GM21786 (cell line): ENCODE measurements around the gene PTRH2.

Source experiments
- ATAC-seq: cut with Tn5 transposase; IDR thresholded peaks from one replicate; pipeline ENCODE4 v1.9.1; 2021; ENCODE audit not compliant: unreplicated experiment

Gene PTRH2

DNA sequence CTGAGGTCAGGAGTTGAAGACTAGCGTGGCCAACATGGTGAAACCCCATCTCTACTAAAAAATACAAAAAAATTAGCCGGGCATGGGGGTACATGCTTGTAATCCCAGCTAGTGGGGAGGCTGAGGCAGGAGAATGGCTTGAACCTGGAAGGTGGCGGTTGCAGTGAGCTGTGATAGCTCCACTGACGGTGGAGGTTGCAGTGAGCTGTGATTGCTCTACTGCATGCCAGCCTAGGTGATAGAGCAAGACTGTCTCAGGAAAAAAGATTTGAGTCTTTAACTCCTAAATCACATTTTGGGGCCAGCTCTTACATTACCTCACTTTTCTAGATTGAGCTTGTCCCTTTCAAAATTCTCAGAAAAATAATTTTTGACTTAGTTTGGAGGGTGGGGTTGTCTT is 15.4 kb upstream of the PTRH2 start:
- no peak for ATAC-seq

DNA sequence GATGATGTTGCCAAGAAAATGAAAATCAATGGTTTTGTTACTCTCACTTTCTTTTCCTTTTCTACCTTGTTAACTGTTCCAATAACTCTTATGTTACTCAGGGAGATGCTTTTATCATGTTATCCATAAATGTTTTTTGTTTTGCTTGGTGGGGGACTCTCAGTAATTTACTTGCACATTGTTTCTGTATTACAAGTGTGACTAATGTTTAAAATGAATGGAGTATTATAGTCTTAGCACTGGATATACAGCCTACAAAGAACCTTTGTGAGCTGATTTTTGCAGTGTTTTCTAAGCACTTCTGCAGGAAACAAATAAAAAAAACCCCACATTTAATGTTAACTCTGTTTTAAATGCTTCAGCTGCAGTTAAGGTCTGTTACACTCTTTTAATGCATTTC is 12.3 kb upstream of the PTRH2 start:
- ATAC-seq: no peak

DNA sequence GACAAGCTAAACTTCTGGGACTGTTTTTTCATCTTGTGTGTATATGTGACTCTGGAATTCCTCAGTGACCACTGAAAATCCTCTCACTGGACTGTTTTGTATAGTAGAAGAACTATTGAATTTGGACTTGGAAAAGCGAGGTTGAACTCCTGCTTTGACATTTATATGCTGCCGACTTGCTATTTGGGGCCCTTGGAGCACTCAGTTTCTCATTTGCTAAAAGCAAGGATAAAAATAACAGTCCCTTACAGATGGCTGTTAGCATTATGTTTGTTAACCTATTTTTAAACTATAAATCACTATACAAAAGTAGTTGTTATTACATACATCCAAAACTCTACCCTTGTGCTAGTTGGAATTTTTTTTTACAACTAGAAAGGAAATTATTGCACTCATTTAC is 9.2 kb upstream of the PTRH2 start:
- no peak for ATAC-seq

DNA sequence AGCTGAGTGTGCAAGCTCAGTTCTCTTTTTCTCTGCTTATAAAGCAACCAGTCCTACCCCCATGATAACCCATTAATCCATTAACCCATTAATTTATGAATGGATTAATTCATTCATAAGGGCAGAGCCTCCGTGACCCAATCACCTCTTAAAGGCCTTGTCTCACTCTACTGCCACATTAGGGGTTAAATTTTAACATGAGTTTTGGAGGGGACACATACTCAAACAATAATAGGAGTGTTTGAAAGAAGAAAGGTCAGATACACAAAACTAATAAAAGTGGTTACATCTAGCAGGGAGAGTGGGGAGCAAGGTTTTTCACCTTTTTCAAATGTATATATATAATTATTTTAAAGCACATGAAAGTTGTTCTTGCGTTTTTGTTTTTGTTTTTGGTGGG is 7.0 kb upstream of the PTRH2 start:
- ATAC-seq: no peak

DNA sequence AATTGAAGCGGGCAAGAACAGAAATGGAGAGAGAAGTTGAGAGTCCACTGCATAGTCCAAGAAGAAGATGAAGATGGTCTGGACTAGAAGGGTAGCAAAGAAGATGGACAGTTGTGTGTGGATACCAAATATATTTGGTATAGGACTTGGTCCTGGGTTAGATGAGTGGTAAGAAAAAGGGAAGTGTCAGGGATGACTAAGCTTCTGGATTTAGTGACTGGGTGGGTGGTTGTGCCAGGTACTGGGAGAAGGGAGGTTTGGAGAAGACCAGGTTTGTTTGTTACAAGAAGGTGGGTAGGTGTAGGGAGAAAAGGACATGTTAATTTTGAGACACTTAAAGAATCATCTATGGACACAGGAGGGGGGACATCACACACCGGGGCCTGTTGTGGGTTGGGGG is 5.6 kb upstream of the PTRH2 start:
- ATAC-seq: no peak

DNA sequence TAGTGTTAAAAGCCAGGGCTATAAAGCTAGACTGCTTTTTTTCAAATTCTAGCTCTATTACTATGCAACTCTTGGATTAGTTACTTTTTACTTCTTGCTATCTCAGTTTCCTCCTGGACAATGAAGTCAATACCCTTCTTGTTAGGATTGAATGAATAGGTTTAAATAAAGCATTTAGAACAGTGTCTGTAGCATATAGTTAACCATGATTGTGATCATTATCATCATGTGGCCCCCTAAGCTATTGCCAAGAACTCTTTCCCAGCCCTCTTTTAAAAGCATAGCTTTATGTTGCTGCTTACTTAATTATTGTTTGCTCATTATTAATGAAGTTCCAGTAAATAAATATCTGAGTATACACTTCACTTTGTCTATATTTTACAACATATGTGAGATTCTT is 4.7 kb upstream of the PTRH2 start:
- no peak for ATAC-seq

DNA sequence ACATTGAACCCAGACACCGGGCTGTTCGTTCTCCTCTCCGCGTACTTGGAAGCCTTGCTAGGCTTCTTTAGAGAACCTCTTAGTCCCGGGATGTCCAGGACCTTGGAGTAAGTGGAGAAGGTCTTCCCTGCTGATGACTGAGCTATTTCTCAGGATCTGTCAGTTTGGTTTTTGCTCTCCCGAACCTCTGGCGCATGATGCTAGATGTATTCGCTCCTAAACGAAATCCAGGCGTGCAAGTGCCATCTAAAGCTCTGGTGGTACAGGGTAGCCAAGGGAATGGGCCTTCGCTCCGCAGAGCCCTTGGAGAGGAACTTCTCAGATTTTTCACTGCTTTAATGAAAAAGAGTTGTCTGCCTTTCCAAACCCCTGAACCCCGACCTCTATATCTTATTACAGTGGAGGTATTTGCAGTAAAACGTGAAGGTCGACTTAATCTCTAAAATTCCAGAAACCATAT is 771 bp upstream of the PTRH2 start:
- ATAC-seq: no peak

DNA sequence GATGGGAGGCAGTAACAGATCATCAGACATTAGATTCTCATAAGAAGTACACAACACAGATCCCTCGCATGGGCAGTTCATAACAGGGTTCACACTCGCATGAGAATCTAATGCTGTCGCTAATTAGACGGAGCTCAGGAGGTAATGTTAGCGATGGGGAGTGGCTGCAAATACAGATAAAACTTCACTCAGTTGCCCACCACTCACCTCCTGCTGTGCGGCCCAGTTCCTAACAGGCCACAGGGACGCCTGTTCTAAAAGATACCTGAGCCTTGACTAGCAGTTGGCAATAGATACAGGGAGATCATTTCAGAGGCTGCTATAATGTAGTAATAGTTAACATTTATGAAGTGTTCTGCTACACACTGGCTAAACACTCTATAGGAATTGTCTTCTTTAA is 4.9 kb downstream of the PTRH2 start:
- no peak for ATAC-seq

DNA sequence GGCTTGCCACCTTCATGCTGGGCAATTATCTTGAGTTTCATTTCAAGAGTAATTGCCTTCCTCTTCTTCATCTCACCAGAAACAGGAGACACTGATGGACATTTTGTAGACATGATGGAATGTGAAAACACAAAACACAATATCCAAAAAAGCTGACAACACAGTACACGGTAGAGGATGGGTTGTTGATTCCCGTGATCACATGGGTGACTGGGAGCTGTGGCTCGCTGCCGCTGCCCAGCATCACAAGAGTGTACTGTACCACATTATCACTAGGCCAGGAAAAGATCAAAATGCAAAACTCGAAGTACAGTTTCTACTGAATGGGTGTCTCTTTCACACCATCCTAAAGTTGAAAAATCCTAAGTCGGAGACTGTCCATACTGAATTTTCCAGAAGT is 7.4 kb downstream of the PTRH2 start:
- ATAC-seq: no peak

DNA sequence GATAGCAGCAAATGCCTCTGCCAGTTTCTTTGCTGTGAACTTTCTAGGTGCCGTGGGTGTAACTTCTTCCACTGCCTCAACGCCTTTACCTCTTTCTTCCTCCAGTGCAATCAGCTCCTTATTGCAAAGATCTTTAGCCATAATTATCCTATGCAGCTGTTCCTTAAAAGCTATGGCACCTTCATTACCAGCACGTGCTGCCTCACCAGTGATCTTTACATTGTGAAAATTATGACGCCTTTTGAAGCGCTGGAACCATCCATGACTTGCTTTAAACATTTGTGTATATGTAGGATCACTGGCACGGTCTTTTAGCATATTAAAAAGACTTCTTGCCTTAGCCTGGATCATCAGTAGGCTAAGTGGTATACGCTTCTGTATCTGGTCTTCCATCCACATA is 8.0 kb downstream of the PTRH2 start:
- no peak for ATAC-seq

DNA sequence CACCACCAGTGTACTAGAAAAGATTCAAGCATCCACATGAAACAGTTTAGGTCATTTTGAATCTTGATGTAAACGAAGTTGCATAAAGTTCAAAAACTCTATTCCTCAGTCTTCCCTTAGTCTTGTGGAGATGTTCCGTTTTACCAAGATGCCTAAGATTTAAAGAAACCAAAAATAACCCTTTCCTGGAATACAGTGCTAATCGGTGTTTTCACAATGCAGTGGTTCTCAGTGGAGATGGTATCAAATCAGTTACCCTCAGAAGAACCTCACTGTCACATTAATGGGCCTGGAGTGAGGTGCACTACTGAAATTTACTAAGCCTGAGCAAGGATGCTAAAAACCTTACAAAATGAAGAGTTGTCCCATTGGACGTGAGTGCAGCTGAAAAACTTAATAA is 9.1 kb downstream of the PTRH2 start:
- ATAC-seq: no peak

DNA sequence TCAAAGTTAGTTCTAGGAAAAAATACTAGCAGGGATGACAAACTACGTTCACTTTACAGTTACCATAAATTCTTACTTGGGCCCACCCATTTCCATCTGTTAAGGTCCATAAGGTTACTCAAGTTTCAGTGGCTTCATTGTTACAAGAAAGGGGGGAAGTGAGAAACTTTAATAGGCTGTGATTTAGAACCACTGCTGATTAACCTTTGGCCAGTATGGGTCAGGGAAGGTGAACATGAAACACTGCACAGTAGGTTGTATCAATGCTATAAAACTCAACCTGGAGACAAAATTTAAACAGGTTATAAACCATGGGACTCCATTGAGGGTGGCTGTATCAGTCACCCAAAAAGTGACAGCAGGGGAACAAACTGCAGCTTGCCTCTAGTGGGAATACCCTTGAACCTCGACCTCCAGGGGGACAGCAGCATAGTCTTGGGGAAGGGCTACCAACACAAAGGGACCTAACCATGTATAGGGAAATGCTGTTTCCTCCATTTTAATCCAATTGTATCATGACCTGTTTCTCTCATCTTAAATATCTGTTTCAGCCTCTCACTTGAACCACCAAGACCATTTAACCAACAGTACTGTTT is 10.4 kb downstream of the PTRH2 start:
- peak; percentile 56 for ATAC-seq

DNA sequence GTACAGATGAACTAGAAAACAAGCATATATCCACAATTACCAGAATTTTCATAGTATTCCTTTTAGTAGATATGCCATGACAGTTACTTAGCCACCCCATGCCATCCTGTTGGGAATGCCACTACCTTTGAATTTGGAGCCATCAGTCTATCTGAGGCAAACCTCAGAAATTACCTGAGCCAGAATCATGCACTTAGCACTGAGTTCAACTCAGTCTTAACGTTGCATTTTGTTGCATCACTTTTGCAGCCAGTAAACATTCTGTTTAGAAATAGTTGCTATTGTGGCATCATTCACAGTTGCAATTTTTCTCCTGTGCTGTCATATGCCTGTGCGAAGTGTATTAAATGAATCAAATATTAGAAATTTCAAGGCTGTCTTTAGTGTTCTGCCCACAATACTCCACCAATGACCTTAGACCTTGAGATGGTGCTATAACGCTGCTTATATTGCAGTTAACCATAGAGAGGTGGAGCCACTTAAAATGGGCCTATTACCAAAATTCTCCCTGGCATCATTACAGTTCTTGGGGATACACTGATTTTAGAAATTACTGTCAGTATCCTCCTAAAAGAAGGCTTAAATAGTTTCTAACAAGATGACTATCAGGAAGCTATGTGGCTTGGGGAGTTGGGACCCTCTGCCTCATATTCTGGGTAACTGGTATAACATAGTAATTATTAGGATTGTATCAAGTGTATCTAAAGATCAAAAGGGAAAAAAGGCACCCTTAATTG is 11.1 kb downstream of the PTRH2 start:
- no peak for ATAC-seq

DNA sequence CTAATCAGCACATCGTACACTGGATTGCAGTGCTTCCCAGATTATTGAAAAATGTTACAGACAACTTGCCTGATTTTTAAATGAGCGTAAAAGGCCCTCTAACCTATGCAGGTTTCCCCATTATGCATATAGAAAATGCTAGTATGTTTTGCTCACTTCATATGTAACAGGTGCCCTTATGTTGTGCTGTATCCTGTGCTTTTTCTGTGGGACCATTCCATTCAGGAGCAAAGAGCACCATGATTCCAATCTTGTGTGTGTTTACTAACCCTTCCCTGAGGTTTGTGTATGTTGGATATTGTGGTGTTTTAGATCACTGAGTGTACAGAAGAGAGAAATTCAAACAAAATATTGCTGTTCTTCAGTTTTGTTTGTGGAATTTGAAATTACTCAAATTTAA is 12.9 kb downstream of the PTRH2 start:
- ATAC-seq: no peak

DNA sequence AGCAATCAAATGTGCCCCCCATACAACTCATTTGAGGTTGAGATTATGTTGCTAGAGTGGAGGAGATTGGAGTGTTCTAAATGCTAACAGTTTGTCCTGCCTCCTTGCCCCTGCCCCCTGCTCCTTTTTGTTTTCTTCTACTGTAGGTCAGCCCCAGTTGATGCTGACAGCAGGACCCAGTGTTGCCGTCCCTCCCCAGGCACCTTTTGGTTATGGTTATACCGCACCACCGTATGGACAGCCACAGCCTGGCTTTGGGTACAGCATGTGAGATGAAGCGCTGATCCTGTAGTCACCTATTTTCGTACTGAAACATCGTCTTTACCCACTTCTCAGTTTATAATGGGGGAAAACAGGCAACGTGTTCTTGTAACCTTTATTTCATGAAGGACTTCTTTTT is 13.6 kb downstream of the PTRH2 start:
- no peak for ATAC-seq

DNA sequence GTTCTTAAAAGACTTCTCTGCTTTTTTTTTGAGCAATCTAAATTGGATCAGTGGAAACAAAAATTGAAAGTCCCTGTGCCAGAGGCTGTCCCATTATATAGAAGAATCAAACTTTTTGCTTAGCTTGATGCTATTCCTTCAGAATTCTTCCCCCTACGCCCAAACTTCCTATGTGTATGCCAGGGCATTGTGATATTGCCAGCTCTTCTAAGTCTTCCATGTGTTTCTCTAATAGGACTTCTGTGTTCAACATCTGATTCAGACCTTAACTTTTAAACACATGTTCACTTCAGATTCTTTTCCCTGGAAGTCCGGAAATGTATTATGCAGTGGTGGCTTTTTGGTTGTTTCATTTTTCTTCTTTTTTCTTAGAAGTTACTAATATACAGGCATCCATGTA is 18.7 kb downstream of the PTRH2 start:
- ATAC-seq: no peak

DNA sequence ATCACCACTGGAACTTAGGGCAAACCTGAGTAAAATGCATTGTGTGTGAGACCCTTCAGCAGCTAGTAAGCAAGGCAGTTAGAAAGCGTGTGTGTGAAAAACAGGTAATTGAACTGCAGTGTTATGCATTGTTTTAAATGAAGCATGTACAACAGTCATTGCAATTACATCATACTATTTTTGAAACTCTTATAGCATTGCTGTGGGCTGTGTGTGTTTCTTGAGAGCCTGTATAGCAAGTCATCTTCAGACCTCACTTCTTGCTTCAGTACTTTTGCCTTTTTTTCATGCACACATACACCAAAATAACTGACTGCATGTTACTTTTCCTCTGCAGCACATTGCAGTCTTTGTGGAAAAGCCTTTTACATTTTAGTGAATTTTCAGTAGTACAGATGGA is 19.2 kb downstream of the PTRH2 start:
- ATAC-seq: no peak

DNA sequence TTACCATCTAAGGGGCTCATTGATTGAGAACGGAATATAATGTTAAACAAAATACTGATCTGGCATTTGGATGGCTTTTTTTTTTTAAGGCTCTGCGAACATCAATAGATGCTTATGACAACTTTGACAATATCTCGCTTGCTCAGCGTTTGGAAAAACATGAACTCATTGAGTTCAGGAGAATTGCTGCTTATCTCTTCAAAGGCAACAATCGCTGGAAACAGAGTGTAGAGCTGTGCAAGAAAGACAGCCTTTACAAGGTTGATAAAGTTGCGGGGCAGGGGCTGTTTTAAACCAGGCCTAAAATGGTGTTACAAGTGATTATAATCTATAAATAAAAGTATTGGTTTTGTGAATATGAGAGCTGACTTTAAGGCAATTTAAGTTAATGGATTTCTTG is 22.3 kb downstream of the PTRH2 start:
- no peak for ATAC-seq

DNA sequence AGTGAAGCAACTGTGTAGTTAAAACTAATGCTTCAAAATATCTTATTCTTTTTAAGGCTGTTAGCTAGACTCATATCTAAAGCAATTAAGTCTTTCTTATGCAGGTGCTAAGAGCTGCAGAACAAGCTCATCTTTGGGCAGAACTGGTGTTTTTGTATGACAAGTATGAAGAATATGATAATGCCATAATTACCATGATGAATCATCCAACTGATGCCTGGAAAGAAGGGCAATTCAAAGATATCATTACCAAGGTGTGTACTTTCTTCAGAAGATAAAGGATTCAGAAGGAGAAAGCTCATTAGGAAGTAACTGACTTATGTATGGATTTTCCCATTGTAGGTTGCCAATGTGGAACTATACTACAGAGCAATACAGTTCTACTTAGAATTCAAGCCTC is 23.9 kb downstream of the PTRH2 start:
- no peak for ATAC-seq

DNA sequence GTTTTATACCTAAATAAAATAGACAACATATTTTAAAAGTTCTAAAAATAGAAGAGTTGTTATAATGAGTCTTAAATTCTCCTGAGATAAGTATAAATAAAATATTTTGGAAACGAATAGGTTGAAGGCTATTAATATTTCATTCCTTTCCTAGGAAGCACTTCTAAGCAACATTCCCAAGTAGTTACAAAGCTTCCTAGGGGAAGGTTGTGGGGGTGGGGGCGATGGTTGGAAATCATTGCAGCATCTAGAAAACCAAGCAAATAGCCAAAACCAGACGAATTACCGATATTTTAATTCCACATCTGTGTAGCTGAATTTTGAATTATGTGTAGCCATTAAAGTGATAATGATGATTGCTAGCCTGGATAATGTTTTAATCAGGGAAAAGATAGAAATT is 26.9 kb downstream of the PTRH2 start:
- ATAC-seq: no peak

DNA sequence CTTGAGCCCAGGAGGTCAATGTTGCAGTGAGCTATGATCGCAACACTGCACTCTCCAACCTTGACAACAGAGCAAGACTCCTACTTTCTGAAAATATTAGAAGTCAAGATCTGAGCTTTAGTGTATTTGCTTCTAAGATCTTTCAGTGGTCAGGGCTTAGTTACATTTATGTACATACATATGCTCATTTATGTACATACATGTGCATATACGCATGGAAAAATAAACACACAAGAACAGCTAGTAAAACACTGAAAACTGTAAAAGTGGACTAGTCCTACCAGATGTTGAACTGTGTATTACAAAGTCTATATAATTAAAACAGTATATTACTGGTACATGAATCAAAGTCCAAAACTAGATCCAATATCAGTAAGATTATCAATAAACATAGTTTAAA is 28.3 kb downstream of the PTRH2 start:
- ATAC-seq: no peak

DNA sequence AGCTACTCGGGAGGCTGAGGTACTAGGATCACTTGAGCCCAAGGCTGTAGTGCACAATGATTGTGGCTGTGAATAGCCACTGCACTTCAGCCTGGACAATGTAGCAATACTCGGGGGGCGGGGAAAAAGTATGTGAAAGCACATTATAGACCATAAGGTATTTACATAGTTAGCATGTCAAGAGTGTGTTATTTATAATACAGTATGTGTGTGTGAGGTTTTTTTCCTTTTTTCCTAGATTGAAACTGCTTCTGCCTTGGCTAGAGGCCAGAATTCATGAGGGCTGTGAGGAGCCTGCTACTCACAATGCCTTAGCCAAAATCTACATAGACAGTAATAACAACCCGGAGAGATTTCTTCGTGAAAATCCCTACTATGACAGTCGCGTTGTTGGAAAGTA is 30.5 kb downstream of the PTRH2 start:
- no peak for ATAC-seq

DNA sequence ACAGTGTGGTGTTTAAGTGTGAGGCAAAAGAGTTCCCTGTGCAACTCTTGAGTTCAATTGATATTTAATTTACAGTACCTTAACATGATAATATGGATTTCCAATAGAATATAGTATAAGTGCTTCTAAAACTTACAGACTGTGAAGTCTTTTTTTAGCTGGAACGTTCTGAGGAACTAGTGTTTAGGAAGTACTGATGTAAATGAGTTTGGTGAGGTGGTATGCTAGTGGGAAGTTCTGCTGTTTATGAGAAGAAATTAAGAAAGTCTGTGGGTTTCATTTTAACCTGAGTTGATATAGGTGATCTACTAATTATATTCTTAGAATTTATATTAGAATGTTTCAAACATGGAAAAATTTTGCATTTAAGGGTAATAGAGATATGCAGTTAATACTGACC is 32.0 kb downstream of the PTRH2 start:
- no peak for ATAC-seq
